Measurements from ENCODE around the gene ELOVL1.
"Not testable (repeated sequence)": the region's sequence is repeated elsewhere in the genome, so short reads cannot be mapped to it uniquely, and the experiment has no call there.

Gene ELOVL1

DNA sequence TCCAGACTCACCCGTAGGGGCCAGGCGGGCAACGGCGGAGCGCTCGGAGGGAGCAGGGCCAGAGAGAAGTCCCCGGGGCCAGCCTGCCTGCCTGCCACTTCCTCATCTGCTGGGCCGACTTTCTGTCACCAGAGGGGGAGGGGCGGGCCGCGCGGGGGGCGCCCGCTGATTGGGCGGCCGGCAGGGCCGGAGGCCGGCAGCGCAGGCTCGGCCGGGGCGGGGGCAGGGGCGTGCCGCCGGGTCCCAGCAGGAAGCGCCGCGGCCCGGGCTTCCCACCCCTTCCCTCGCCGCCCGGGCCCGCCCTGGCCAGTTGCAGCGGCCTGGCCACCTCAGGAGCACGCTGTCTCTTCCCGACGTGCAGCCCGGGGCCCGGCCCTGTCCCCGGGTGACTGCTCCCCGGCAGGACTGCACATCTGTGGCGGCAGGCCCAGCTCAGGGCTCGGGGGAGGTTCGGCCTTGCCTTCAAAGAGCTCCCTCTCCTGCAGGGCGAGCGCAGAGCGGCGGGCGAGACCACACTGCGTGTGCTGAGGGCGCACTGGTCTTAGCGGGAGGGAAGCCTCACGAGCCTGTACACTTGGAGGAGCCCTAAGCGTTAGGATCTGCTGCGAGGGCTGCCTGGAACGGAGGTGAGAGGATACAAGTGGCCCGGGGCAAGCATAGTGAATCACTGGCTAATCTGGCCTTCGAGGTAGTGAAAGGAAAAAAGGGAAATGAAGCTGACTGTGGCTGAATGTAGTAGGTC is at the start of gene ELOVL1:
TSS of gene ELOVL1 (minus strand) at position 108 of the 742 bp plus-strand sequence. CDS start 2,402 bp downstream, outside the sequence.
- peak; percentile 82 for DNase-seq

DNA sequence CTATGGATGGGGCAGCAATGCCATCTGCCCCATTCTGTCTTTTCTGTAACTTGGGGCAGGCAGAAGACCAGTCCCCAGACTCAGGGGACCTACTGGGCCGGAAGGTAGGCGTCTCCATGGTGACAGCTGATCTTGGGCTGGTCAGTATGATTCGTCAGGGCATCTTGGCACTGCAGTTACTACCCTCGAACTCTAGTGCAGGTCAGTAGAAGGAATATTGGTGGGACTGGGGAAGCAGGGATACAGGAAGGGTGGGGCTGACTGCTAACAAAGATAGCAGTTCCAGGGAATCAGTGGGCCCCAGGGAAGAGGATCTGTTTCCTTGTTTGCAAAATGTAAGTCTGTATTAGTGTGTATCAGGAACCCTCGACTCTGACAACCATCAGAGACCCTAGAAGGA is 48.1 kb upstream of the ELOVL1 start:
- no peak for DNase-seq

DNA sequence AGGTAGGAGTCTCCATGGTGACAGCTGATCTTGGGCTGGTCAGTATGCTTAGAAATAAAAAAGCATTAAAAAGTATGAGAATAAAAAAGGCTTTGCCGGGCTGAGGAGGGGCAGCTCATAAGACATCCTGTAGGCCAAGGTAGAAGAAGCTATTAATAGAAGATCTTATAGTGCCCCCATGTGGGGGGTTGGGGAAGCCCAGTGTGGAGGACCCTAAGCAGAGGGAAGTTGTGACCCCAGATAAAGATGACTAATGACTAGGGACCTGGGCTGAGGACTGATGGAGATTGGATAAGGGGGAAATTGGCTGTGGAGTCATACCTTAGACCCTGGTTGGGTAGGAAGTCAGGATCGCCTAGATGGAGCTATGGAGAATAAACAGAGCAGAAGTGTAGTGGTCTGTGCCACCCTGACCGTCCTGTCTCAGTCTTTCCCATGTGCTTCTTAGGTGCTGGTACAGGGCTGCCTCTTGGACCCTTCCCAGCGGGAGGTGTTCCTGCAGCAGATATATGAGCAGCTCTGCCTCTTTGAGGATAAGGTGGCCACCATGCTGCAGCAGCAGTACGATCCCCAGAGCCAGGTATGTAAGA is 46.9 kb upstream of the ELOVL1 start:
- DNase-seq: peak; percentile 13

- not testable (repeated sequence) for DNase-seq
Observed at GRCh38 chr1:43413426-43413825, 45.6 kb upstream of the ELOVL1 start.

DNA sequence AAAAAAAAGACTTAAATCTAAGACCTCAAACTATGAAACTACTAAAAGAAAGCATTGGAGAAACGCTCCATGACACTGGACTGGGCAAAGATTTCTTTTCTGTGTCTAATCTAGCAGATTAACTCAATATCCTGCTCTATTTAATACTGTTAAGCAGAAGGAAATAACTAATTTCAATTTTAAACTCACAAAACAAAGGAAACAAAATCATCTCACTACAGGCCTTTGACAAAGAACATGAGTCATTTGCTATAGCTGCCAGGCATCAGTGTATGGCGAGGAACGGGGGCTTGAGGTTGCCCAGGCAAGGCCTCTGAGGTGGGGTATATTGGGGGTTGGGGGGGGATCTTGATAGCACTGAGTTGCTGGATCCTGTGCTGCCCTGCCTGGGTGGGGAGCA is 42.8 kb upstream of the ELOVL1 start:
- no peak for DNase-seq

DNA sequence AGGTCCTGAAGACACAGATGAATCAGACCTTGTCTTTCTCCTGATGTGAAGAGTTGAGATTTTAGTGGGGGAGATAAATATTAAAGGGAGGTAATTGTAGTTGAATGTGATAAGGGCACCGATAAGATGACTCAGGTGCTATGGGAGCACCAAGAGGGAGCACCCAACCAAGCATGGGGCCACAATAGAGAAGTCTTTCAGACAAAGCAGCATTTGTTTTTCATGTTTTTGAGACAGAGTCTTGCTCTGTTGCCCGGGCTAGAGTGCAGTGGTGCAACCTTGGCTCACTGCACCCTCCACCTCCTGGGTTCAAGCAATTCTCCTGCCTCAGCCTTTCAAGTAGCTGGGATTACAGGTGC is 38.0 kb upstream of the ELOVL1 start:
- DNase-seq: no peak

GRCh38 chr1:43405219-43405875 is 37.5 kb upstream of the ELOVL1 start:
- DNase-seq: no peak

- no peak for DNase-seq
Observed at GRCh38 chr1:43404353-43404752, 36.5 kb upstream of the ELOVL1 start.

- no peak for DNase-seq
Observed at GRCh38 chr1:43402089-43402865, 34.5 kb upstream of the ELOVL1 start.

GRCh38 chr1:43400441-43400840 is 32.6 kb upstream of the ELOVL1 start:
- not testable (repeated sequence) for DNase-seq

GRCh38 chr1:43398227-43398626 is 30.4 kb upstream of the ELOVL1 start:
- no peak for DNase-seq

GRCh38 chr1:43396059-43396458 is 28.2 kb upstream of the ELOVL1 start:
- no peak for DNase-seq

- DNase-seq: no peak
Observed at GRCh38 chr1:43395523-43395922, 27.7 kb upstream of the ELOVL1 start.

GRCh38 chr1:43392702-43393101 is 24.9 kb upstream of the ELOVL1 start:
- DNase-seq: no peak

GRCh38 chr1:43389326-43390313 is 21.8 kb upstream of the ELOVL1 start, which contains the start of the genes MED8 and SZT2:
Gene MED8 (minus strand): TSS chr1:43389800. CDS start chr1:43389764, 36 bp downstream.
Gene SZT2 (plus strand): TSS chr1:43389899. CDS start chr1:43389969, 70 bp downstream.
- DNase-seq: peak; percentile 87

DNA sequence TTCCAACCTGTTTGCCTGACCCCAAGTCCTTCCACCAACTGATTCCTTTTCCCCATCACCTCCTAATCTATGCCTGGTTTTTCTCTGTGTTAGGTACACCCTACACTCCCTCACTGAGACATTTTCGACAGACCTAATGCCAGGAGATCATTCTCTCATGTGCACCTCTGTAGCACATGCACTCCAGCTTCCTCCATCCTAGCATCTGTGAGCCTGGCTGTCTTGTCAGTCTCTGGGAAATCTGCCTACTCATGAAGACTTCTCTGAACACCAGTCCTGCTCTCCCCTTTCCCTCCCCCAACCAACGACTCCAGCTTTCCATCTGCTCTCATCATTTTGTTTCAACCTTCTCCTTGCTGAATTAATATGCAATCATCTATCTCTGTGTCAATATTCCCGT is 20.8 kb upstream of the ELOVL1 start:
- no peak for DNase-seq

- no peak for DNase-seq
Observed at GRCh38 chr1:43387976-43388599, 20.3 kb upstream of the ELOVL1 start.

DNA sequence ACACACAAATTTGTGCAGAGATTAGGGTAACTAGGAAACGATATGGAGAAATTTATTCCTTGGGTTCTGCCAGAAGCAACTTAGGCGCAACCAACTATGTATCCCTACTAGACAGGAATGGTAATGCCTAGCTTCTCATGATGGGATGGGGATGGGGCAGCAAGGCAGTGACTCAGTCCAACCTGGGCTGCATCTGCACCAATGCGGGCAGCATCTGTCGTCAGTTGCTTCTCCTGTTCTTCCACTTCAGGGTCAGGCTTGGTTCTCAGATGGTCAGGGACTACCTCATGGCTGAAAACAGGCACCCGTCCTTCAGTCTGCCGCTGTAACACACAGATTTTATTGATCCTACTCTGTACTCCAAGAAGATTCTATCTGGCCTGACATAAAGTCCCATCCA is 18.9 kb upstream of the ELOVL1 start:
- no peak for DNase-seq

- no peak for DNase-seq
Observed at GRCh38 chr1:43383449-43383848, 15.6 kb upstream of the ELOVL1 start.

- no peak for DNase-seq
Observed at GRCh38 chr1:43382027-43382779, 14.4 kb upstream of the ELOVL1 start.

- no peak for DNase-seq
Observed at GRCh38 chr1:43381612-43382011, 13.8 kb upstream of the ELOVL1 start.

All from NK-92 treated with Interleukin-12 subunit alpha and Interleukin-12 subunit beta, amount 100 ng/mL, for 24 hours (cell line).